Neural crest cell (in vitro differentiated cells): ENCODE data around the gene MDH2. TPM values are rescaled to one million over a fixed set of nuclear protein-coding genes. Genes with fewer than 3 reads are reported as not detected.
"Not testable (repeated sequence)": the region's sequence is repeated elsewhere in the genome, so short reads cannot be mapped to it uniquely, and the experiment has no call there.

Experiments
- DNase-seq: peaks from one replicate; pipeline ENCODE4 v3.0.0; 2021; ENCODE audit warnings: low read depth, mixed read lengths, low spot score
- H3K27ac Mint-ChIP-seq: one replicate; pipeline ENCODE4 v1.8.0; 2021; ENCODE audit warnings: mild to moderate bottlenecking, mixed read lengths; ENCODE audit not compliant: unreplicated experiment
- H3K27me3 Mint-ChIP-seq: 2 replicates; pipeline ENCODE4 v1.8.0; 2021; ENCODE audit warnings: low read depth, mild to moderate bottlenecking, mixed read lengths
- H3K36me3 Mint-ChIP-seq: 2 replicates; pipeline ENCODE4 v1.8.0; 2021; ENCODE audit warnings: low read depth, mild to moderate bottlenecking, mixed read lengths
- H3K4me1 Mint-ChIP-seq: 2 replicates; pipeline ENCODE4 v1.8.0; 2021; ENCODE audit warnings: mixed read lengths
- H3K4me3 Mint-ChIP-seq: one replicate; pipeline ENCODE4 v1.8.0; 2021; ENCODE audit warnings: mild to moderate bottlenecking, mixed read lengths
- H3K9me3 Mint-ChIP-seq: 2 replicates; pipeline ENCODE4 v1.8.0; 2021; ENCODE audit warnings: mixed read lengths
- total RNA-seq: library from RNA; stranded (reverse); gene quantifications from 2 replicates; pipeline ENCODE4 v1.2.1, GENCODE V29; 2021
- TF ChIP-seq, protein P1 (sequence below): fragments of 200-600 bp; sonication (generic); conservative IDR thresholded peaks from 2 replicates; pipeline ENCODE4 v1.5.0; 2021; ENCODE audit warnings: antibody characterized with exemption, mild to moderate bottlenecking

Gene MDH2
- total RNA-seq, 1 donor from 2014 or later = 169 TPM

DNA sequence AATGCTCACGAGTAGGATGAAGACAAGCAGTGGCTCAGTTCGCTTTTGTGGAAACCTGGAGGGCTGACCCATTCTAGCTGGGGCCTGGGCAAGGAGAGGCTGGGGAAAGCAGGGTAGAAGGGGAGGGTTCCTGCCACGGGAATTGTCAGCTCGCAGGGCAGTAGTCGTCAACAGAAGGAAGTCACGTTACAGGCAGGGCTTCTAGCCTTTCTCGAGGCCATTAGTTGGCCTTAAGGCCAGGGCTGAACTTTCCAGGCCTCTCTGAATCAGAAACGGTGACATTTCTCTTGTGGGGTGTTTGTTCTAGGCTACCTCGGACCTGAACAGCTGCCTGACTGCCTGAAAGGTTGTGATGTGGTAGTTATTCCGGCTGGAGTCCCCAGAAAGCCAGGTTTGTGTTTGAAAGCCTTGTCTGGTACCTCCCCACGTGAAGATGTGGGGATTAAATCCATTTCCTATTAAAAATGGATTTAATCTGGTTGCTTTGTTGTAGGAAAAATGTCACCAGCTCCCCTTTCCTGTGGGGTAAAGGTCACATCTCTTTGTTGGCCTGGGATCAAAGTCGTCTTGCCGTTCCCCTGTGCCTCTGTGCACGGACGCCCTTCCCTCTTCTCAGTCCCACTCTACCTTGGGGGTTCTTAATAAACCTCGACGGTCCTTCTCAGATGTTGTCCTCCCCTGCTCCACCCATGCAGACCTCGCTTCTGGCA, 9.4 kb downstream of the MDH2 start:
- peaks cover 5% of the 10 kb centered on the region for H3K36me3 Mint-ChIP-seq
- no peaks in the 10 kb centered on the region for H3K4me1 Mint-ChIP-seq
- H3K9me3 Mint-ChIP-seq = no peaks in the 10 kb centered on the region
- H3K27me3 Mint-ChIP-seq = no peaks in the 10 kb centered on the region
- H3K4me3 Mint-ChIP-seq = no peak overlapping the region
- TF ChIP-seq, protein P1, sequence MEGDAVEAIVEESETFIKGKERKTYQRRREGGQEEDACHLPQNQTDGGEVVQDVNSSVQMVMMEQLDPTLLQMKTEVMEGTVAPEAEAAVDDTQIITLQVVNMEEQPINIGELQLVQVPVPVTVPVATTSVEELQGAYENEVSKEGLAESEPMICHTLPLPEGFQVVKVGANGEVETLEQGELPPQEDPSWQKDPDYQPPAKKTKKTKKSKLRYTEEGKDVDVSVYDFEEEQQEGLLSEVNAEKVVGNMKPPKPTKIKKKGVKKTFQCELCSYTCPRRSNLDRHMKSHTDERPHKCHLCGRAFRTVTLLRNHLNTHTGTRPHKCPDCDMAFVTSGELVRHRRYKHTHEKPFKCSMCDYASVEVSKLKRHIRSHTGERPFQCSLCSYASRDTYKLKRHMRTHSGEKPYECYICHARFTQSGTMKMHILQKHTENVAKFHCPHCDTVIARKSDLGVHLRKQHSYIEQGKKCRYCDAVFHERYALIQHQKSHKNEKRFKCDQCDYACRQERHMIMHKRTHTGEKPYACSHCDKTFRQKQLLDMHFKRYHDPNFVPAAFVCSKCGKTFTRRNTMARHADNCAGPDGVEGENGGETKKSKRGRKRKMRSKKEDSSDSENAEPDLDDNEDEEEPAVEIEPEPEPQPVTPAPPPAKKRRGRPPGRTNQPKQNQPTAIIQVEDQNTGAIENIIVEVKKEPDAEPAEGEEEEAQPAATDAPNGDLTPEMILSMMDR = no peak
- no peak for DNase-seq
- H3K27ac Mint-ChIP-seq = no peak overlapping the region

DNA sequence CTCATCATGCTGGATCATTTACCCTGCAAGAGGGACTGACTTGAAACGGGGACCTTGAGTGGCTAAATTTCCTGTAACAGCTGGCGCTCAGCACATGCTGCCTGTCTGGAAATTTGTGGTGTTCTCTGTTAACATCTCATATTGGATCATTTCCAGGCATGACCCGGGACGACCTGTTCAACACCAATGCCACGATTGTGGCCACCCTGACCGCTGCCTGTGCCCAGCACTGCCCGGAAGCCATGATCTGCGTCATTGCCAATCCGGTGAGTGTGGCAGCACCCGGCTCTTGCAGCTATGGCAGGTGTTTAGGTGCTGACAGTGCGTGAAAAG, 9.9 kb downstream of the MDH2 start:
- Mint-ChIP-seq H3K27me3 (no peaks in the 10 kb centered on the region), H3K9me3 (no peaks in the 10 kb centered on the region), H3K4me1 (no peaks in the 10 kb centered on the region), H3K4me3 (no peak overlapping the region), H3K36me3 (peaks cover 5% of the 10 kb centered on the region), H3K27ac (no peak overlapping the region)
- TF ChIP-seq, protein P1 = no peak
- no peak for DNase-seq

DNA sequence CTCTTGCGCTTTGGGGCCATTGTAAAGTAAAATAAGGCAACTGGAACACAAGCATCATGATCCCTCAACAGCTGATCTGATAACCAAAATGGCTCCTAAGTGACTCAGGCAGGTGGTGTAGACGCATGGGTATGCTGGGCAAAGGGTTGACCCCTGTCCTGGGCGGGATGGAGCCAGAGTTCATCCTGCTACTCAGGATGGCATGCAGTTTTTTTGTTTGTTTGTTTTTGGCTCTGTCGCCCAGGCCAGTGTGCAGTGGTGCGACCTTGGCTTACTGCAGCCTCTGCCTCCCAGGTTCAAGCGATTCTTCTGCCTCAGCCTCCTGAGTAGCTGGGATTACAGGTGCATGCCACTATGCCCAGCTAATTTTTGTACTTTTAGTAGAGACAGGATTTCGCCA, 10.8 kb downstream of the MDH2 start:
- H3K27ac Mint-ChIP-seq, DNase-seq, H3K4me3 Mint-ChIP-seq, H3K27me3 Mint-ChIP-seq, H3K36me3 Mint-ChIP-seq, H3K9me3 Mint-ChIP-seq, H3K4me1 Mint-ChIP-seq: not testable (repeated sequence)

DNA sequence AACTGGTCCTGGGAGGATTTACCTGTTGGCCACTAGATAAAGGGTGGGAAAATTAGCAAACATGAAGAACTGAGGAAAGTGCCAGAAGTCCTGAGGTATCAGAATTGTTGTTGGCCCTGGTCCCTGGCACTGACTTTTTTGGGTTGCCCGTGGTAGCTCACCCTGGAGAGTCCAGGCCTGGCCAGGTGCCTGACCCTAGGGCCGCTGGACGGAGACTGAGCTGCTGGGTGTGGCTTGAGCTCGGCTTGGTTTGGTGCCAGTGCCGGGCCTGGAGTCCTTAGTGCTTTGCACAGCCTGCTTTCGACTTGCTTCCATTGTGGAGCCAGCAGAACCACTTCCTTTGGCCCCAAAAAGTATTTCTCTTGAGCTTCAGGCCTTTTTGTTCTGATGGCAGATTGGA, 12.9 kb downstream of the MDH2 start:
- no peak for DNase-seq
- H3K4me3 Mint-ChIP-seq = no peak overlapping the region
- H3K4me1 Mint-ChIP-seq = no peaks in the 10 kb centered on the region
- no peaks in the 10 kb centered on the region for H3K27me3 Mint-ChIP-seq
- H3K9me3 Mint-ChIP-seq = no peaks in the 10 kb centered on the region
- peaks cover 5% of the 10 kb centered on the region for H3K36me3 Mint-ChIP-seq
- TF ChIP-seq, protein P1 = no peak
- no peak overlapping the region for H3K27ac Mint-ChIP-seq

DNA sequence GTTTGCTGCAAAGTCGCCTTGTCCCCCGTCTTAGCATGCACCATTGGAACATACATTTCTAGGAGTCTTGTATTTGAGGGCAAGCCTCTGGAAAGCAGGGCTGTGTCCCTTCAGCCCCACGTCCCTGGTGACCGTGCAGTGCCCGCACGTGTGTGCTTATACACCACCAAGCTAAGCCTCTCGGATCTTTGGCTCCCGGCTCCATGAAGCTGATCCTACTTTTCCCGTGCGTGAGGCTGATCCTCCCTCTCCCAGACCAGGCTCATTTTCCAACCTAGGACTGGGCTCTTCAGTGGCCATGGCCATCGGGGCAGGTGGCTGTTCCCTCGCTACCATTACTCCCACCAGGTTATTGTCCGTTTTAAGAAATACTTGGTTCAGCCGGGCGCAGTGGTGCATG, 14.3 kb downstream of the MDH2 start:
- Mint-ChIP-seq H3K4me3 (no peak overlapping the region), H3K9me3 (no peaks in the 10 kb centered on the region), H3K27me3 (no peaks in the 10 kb centered on the region), H3K4me1 (no peaks in the 10 kb centered on the region), H3K27ac (no peak overlapping the region), H3K36me3 (peaks cover 5% of the 10 kb centered on the region)
- DNase-seq = no peak
- TF ChIP-seq, protein P1 = no peak

DNA sequence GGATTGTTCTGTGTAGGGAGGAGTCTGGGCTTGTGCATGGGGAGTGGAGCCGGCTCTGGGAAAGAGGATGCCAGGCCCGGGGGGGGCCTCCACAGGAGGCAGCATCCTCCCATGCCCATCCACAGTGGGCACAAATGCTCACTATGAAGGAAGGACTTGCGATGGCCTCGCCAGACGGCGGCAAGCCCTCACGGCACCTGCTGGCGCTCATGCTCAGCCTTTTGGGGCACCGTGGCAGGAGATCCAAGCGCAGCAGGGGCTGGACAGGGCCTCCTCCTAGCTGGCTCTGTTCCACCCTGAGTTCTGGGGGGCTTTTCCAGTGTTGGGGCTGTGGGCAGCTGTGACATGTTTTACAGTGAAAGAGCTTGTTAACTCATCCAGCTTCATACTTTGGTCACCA, 15.2 kb downstream of the MDH2 start:
- H3K36me3 Mint-ChIP-seq = peaks cover 5% of the 10 kb centered on the region
- H3K27ac Mint-ChIP-seq = no peak overlapping the region

More for the DNA sequence above, 15.2 kb downstream of the MDH2 start:
- no peaks in the 10 kb centered on the region for H3K9me3 Mint-ChIP-seq
- TF ChIP-seq, protein P1 = no peak
- no peaks in the 10 kb centered on the region for H3K27me3 Mint-ChIP-seq
- H3K4me1 Mint-ChIP-seq = no peaks in the 10 kb centered on the region
- no peak overlapping the region for H3K4me3 Mint-ChIP-seq
- no peak for DNase-seq
